Liver (tissue), 9 donors: ENCODE results near the gene CFAP61. TPM values are rescaled to one million over a fixed set of nuclear protein-coding genes. Genes with fewer than 3 reads are reported as not detected.

Experiments used
- DNase-seq: peaks from one replicate; pipeline ENCODE4 v3.0.0-alpha.2; 2017; ENCODE audit warnings: low spot score
- H3K27ac ChIP-seq, 2 donors: one replicate each; pipeline ENCODE4 v1.7.0; 2013; ENCODE audit warnings: inconsistent platforms in 2 of 2, low read length in 2 of 2, control low read depth in 1 of 2, low read depth in 1 of 2, mild to moderate bottlenecking in 1 of 2
- H3K27me3 ChIP-seq, 4 donors: one replicate each; pipeline versions ENCODE4 v1.6.1 to v1.7.0; 2013; ENCODE audit warnings: low read length in 3 of 4, inconsistent platforms in 1 of 4, mild to moderate bottlenecking in 1 of 4, moderate library complexity in 1 of 4; ENCODE audit not compliant: control insufficient read depth in 4 of 4, insufficient read depth in 4 of 4
- H3K36me3 ChIP-seq, 4 donors: one replicate each; pipeline versions ENCODE4 v1.6.1 to v1.7.0; 2013; ENCODE audit warnings: low read length in 3 of 4, mild to moderate bottlenecking in 3 of 4, low read depth in 1 of 4, moderate library complexity in 1 of 4; ENCODE audit not compliant: control insufficient read depth in 4 of 4, insufficient read depth in 3 of 4
- H3K4me1 ChIP-seq, 4 donors: one replicate each; pipeline versions ENCODE4 v1.6.1 to v1.7.0; 2013; ENCODE audit warnings: low read length in 3 of 4, mild to moderate bottlenecking in 3 of 4, moderate library complexity in 1 of 4; ENCODE audit not compliant: control insufficient read depth in 4 of 4, insufficient read depth in 4 of 4
- H3K4me3 ChIP-seq, 3 donors: one replicate each; pipeline versions ENCODE4 v1.6.1 to v1.7.0; 2013; ENCODE audit warnings: low read length in 3 of 3, control low read depth in 1 of 3, low read depth in 1 of 3, mild to moderate bottlenecking in 1 of 3
- H3K9ac ChIP-seq, 2 donors: one replicate each; pipeline ENCODE4 v1.7.0; 2013; ENCODE audit warnings: low read length in 2 of 2, mild to moderate bottlenecking in 2 of 2, moderate library complexity in 2 of 2, control low read depth in 1 of 2, low read depth in 1 of 2
- H3K9me3 ChIP-seq, 4 donors: one replicate each; pipeline versions ENCODE4 v1.6.1 to v1.7.0; 2013; ENCODE audit warnings: low read length in 3 of 4; ENCODE audit not compliant: control insufficient read depth in 4 of 4
- FOXA1 ChIP-seq: IDR thresholded peaks from 2 replicates; pipeline ENCODE4 v1.6.1; 2016; ENCODE audit warnings: antibody characterized with exemption
- FOXA2 ChIP-seq: IDR thresholded peaks from 2 replicates; pipeline ENCODE4 v1.6.1; 2016; ENCODE audit warnings: antibody characterized with exemption
- GABPA ChIP-seq, 2 donors: IDR thresholded peaks in 1 of 2; conservative IDR thresholded peaks in 1 of 2; 2 replicates each; pipeline ENCODE4 v1.6.1; 2016; ENCODE audit warnings: antibody characterized with exemption in 2 of 2, mild to moderate bottlenecking in 1 of 2, moderate library complexity in 1 of 2
- HNF4A ChIP-seq, 2 donors: conservative IDR thresholded peaks; 2 replicates each; pipeline ENCODE4 v1.6.1; 2016; ENCODE audit warnings: antibody characterized with exemption in 2 of 2, mild to moderate bottlenecking in 2 of 2
- HNF4G ChIP-seq: IDR thresholded peaks from 2 replicates; pipeline ENCODE4 v1.6.1; 2016; ENCODE audit warnings: antibody characterized with exemption
- JUND ChIP-seq, 2 donors: IDR thresholded peaks; 2 replicates each; pipeline ENCODE4 v1.6.1; 2016; ENCODE audit warnings: antibody characterized with exemption in 2 of 2
- NR2F2 ChIP-seq: IDR thresholded peaks from 2 replicates; pipeline ENCODE4 v1.6.1; 2016; ENCODE audit warnings: antibody characterized with exemption
- RAD21 ChIP-seq, 2 donors: IDR thresholded peaks; 2 replicates each; pipeline ENCODE4 v1.6.1; 2016; ENCODE audit warnings: antibody characterized with exemption in 2 of 2, mild to moderate bottlenecking in 2 of 2
- RXRA ChIP-seq, 2 donors: IDR thresholded peaks; 2 replicates each; pipeline ENCODE4 v1.6.1; 2017 to 2018; ENCODE audit warnings: antibody characterized with exemption in 2 of 2, mild to moderate bottlenecking in 1 of 2
- SP1 ChIP-seq: IDR thresholded peaks from 2 replicates; pipeline ENCODE4 v1.6.1; 2018; ENCODE audit warnings: antibody characterized with exemption, mild to moderate bottlenecking
- TAF1 ChIP-seq: conservative IDR thresholded peaks from 2 replicates; pipeline ENCODE4 v1.6.1; 2016; ENCODE audit warnings: antibody characterized with exemption, mild to moderate bottlenecking
- YY1 ChIP-seq: IDR thresholded peaks from 2 replicates; pipeline ENCODE4 v1.6.1; 2016; ENCODE audit warnings: antibody characterized with exemption, mild to moderate bottlenecking
- WGBS: extraction: QIAGEN DNeasy Blood & Tissue Kit; methylation state at CpG from one replicate; pipeline ENCODE4 v1.1.7; 2013; 5-methylcytosine and 5-hydroxymethylcytosine counted together
- polyA plus RNA-seq, 2 donors: library from polyadenylated mRNA; stranded (reverse) in 1 of 2; unstranded in 1 of 2; fragments of 200-250 nt in 1 of 2; fragments of >200 nt in 1 of 2; fragmentation: Nextera tagmentation in 1 of 2; extraction: Ambion mirVana in 1 of 2; gene quantifications; one replicate each; pipeline versions ENCODE4 v1.2.1 to v1.2.3, GENCODE V29; 2013 to 2015
- total RNA-seq, 2 donors: library from RNA; depleted of rRNA; stranded (reverse); fragments of >200 nt; gene quantifications; one replicate each; pipeline ENCODE4 v1.2.3, GENCODE V29; 2014
- TF ChIP-seq, protein P1 (sequence below): IDR thresholded peaks from 2 replicates; pipeline ENCODE4 v1.6.1; 2016; ENCODE audit warnings: antibody characterized with exemption
- TF ChIP-seq, protein P2 (sequence below): fragments of 150-350 bp; IDR thresholded peaks from 2 replicates; pipeline ENCODE4 v1.5.1; 2017; ENCODE audit warnings: improper control_type of control experiment, low read depth, low read length; ENCODE audit not compliant: missing input control
- TF ChIP-seq, protein P3 (sequence below): IDR thresholded peaks from 2 replicates; pipeline ENCODE4 v1.6.1; 2016; ENCODE audit warnings: antibody characterized with exemption
- TF ChIP-seq, protein P4 (sequence below): IDR thresholded peaks from 2 replicates; pipeline ENCODE4 v1.6.1; 2016; ENCODE audit warnings: antibody characterized with exemption
- TF ChIP-seq, protein P5 (sequence below): IDR thresholded peaks from 2 replicates; pipeline ENCODE4 v1.6.1; 2016; ENCODE audit warnings: antibody characterized with exemption, mild to moderate bottlenecking
- donor health status: healthy.
- donor health status: healthy.
- donor health status: healthy.
- donor health status: healthy.
- donor health status: healthy.

The CFAP61 gene
- total and polyA plus RNA-seq, 4 donors, result 0.05 TPM; not detected in 3

DNA sequence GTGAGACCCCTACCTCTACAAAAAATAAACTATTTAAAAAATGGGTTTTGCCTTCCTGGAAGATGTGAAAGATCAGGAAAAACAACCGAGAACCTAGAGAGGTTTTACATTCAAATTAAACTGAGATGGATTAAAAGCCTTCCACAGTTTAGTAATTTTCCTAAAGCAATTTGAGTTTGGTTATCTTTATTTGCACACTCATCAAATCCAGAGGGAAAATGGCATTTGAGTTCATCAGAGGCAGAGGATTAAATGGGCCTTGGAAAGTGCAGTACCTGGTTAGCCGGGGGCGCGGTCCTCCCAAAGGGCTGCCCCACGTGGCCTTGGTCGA lies 158.6 kb downstream of the CFAP61 start (continued):
- TF ChIP-seq, protein P1, sequence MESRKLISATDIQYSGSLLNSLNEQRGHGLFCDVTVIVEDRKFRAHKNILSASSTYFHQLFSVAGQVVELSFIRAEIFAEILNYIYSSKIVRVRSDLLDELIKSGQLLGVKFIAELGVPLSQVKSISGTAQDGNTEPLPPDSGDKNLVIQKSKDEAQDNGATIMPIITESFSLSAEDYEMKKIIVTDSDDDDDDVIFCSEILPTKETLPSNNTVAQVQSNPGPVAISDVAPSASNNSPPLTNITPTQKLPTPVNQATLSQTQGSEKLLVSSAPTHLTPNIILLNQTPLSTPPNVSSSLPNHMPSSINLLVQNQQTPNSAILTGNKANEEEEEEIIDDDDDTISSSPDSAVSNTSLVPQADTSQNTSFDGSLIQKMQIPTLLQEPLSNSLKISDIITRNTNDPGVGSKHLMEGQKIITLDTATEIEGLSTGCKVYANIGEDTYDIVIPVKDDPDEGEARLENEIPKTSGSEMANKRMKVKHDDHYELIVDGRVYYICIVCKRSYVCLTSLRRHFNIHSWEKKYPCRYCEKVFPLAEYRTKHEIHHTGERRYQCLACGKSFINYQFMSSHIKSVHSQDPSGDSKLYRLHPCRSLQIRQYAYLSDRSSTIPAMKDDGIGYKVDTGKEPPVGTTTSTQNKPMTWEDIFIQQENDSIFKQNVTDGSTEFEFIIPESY, result no peak
- TF ChIP-seq RXRA (IDR thresholded peaks at IDR 0.05) (no peak), JUND (IDR thresholded peaks at IDR 0.05) (no peak), HNF4A (conservative IDR thresholded peaks at IDR 0.05) (no peak), GABPA (IDR thresholded peaks at IDR 0.05 in 1 of 2, conservative IDR thresholded peaks at IDR 0.05 in 1 of 2) (no peak), YY1 (no peak)

DNA sequence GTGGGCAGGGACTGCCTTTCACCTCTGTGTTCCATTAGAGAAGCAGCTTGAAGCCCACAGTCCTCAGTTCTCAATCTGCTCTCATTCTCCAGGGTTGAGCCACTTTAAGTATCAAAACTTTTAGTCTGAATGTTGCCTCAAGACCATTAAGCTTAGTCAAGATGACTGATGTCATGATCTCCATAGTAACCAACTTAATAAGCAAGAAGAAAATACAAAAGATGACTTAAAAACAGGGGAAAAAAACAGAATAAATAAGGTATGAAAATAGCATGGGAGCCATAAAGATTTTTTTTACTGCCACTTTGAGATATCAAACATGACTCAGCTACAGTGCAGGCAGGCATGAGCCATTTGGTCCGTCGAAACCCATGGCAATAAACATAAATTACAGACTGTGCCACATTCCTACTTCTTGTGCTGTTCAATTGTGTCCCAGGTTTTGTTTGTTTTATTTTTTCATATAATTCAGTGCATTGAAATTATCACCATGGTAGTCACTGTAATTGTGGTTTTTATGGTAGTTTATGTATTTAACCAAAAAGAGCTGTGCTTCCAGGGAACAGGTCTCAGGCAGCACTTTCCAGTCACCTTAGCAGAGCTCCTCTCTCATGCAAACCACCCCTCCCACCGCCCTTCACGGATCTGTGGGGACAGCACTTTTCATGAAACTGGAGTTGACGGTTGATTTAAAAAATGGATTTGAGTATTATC lies 159.1 kb downstream of the CFAP61 start:
- Histone ChIP-seq H3K9ac (no peak overlapping the region), H3K9me3 (no peaks in the 10 kb centered on the region), H3K27me3 (no peaks in the 10 kb centered on the region), H3K27ac (no peak overlapping the region), H3K4me3 (no peak overlapping the region), H3K4me1 (peaks cover 0 to 3% (median 1%) of the 10 kb centered on the region in 4 donors), H3K36me3 (no peaks in the 10 kb centered on the region)
- WGBS, result 83% methylated on average over 5 of the region's 5 CpGs
- no peak for TF ChIP-seq FOXA2
- TF ChIP-seq TAF1, result no peak
- TF ChIP-seq, protein P2, sequence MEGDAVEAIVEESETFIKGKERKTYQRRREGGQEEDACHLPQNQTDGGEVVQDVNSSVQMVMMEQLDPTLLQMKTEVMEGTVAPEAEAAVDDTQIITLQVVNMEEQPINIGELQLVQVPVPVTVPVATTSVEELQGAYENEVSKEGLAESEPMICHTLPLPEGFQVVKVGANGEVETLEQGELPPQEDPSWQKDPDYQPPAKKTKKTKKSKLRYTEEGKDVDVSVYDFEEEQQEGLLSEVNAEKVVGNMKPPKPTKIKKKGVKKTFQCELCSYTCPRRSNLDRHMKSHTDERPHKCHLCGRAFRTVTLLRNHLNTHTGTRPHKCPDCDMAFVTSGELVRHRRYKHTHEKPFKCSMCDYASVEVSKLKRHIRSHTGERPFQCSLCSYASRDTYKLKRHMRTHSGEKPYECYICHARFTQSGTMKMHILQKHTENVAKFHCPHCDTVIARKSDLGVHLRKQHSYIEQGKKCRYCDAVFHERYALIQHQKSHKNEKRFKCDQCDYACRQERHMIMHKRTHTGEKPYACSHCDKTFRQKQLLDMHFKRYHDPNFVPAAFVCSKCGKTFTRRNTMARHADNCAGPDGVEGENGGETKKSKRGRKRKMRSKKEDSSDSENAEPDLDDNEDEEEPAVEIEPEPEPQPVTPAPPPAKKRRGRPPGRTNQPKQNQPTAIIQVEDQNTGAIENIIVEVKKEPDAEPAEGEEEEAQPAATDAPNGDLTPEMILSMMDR, result no peak
- TF ChIP-seq YY1, result no peak
- no peak for TF ChIP-seq NR2F2
- TF ChIP-seq, protein P1, result no peak
- TF ChIP-seq RAD21 (IDR thresholded peaks at IDR 0.05), result no peak
- TF ChIP-seq, protein P3, sequence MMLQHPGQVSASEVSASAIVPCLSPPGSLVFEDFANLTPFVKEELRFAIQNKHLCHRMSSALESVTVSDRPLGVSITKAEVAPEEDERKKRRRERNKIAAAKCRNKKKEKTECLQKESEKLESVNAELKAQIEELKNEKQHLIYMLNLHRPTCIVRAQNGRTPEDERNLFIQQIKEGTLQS, result no peak
- no peak for TF ChIP-seq HNF4G
- TF ChIP-seq, protein P4, sequence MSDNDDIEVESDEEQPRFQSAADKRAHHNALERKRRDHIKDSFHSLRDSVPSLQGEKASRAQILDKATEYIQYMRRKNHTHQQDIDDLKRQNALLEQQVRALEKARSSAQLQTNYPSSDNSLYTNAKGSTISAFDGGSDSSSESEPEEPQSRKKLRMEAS, result no peak
- TF ChIP-seq FOXA1, result no peak
- TF ChIP-seq GABPA (IDR thresholded peaks at IDR 0.05 in 1 of 2, conservative IDR thresholded peaks at IDR 0.05 in 1 of 2), result no peak
- no peak for TF ChIP-seq RXRA (IDR thresholded peaks at IDR 0.05)
- TF ChIP-seq SP1, result no peak
- TF ChIP-seq HNF4A (conservative IDR thresholded peaks at IDR 0.05), result no peak
- TF ChIP-seq, protein P5, sequence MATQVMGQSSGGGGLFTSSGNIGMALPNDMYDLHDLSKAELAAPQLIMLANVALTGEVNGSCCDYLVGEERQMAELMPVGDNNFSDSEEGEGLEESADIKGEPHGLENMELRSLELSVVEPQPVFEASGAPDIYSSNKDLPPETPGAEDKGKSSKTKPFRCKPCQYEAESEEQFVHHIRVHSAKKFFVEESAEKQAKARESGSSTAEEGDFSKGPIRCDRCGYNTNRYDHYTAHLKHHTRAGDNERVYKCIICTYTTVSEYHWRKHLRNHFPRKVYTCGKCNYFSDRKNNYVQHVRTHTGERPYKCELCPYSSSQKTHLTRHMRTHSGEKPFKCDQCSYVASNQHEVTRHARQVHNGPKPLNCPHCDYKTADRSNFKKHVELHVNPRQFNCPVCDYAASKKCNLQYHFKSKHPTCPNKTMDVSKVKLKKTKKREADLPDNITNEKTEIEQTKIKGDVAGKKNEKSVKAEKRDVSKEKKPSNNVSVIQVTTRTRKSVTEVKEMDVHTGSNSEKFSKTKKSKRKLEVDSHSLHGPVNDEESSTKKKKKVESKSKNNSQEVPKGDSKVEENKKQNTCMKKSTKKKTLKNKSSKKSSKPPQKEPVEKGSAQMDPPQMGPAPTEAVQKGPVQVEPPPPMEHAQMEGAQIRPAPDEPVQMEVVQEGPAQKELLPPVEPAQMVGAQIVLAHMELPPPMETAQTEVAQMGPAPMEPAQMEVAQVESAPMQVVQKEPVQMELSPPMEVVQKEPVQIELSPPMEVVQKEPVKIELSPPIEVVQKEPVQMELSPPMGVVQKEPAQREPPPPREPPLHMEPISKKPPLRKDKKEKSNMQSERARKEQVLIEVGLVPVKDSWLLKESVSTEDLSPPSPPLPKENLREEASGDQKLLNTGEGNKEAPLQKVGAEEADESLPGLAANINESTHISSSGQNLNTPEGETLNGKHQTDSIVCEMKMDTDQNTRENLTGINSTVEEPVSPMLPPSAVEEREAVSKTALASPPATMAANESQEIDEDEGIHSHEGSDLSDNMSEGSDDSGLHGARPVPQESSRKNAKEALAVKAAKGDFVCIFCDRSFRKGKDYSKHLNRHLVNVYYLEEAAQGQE, result no peak
- no peak for DNase-seq
